Measurements from ENCODE around the gene PYGO2.

- TF ChIP-seq CTCF (IDR thresholded peaks at IDR 0.05): no peak
- TF ChIP-seq POLR2A (IDR thresholded peaks at IDR 0.05): no peak
Measured at GRCh38 chr1:154988058-154988954, 26.7 kb upstream of the PYGO2 start.
